Pancreas (tissue), 10 donors: ENCODE data around the gene ZBTB6. TPM values are rescaled to one million over a fixed set of nuclear protein-coding genes. Genes with fewer than 3 reads are reported as not detected.

Experiments used
- ATAC-seq, 4 donors: fragments of 200-7000 bp; cut with Tn5 transposase; one replicate each; pipeline versions ENCODE4 v1.8.0 to v1.9.1; 2020; ENCODE audit warnings: mild to moderate bottlenecking in 4 of 4, moderate library complexity in 4 of 4
- DNase-seq, 6 donors: peaks; one replicate each; pipeline ENCODE4 v3.0.0-alpha.2; 2020
- FAIRE-seq: peaks from 2 replicates; lab custom pipeline; 2012; peaks lifted over from hg19 to GRCh38; lab: Jason Lieb, UNC
- H3K27ac ChIP-seq, 4 donors: fragments of 200-600 bp; sonication (generic); 1 replicate in 3 of 4; 2 replicates in 1 of 4; pipeline versions ENCODE4 v1.5.0 to v1.8.0; 2020
- H3K27me3 ChIP-seq, 4 donors: fragments of 200-600 bp; one replicate each; pipeline ENCODE4 v1.8.0; 2021
- H3K36me3 ChIP-seq, 3 donors: fragments of 200-600 bp; sonication (generic) in 1 of 3; one replicate each; pipeline versions ENCODE4 v1.5.0 to v1.8.0; 2020 to 2021
- H3K4me1 ChIP-seq, 3 donors: fragments of 200-600 bp; one replicate each; pipeline ENCODE4 v1.8.0; 2021
- H3K4me3 ChIP-seq, 4 donors: fragments of 200-600 bp; sonication (generic) in 2 of 4; one replicate each; pipeline versions ENCODE4 v1.5.0 to v1.8.0; 2020 to 2021
- H3K9me3 ChIP-seq, 4 donors: fragments of 200-600 bp; one replicate each; pipeline ENCODE4 v1.8.0; 2021
- WGBS, 2 donors: extraction: QIAGEN DNeasy Blood & Tissue Kit; methylation state at CpG; one replicate each; pipeline ENCODE4 v1.1.7; 2013; 5-methylcytosine and 5-hydroxymethylcytosine counted together
- intact Hi-C, 3 donors: fragments of 100-400 bp; cut with DNase I; formaldehyde crosslinking; loops; one replicate each; pipeline versions ENCODE4 v1.11.1 to v1.14.2; 2022
- polyA plus RNA-seq, 2 donors: library from polyadenylated mRNA; stranded (reverse); fragments of 200-250 nt; gene quantifications; one replicate each; pipeline ENCODE4 v1.2.3, GENCODE V29; 2013
- total RNA-seq, 6 donors: library from RNA; stranded (reverse); fragmentation: NEBNext Ultra II Directional in 4 of 6; extraction: Animal tissue kit (Norgen Biotek cat#: 25700) in 4 of 6; gene quantifications; one replicate each; pipeline versions ENCODE4 v1.2.1 to v1.2.4, GENCODE V29; 2021 to 2023
- TF ChIP-seq, protein P1 (sequence below), 4 donors: fragments of 200-600 bp; sonication (generic) in 3 of 4; IDR thresholded peaks; one replicate each; pipeline versions ENCODE4 v1.5.0 to v1.8.0; 2021; ENCODE audit warnings: antibody characterized with exemption in 4 of 4
- donor health status: healthy with polysubstance abuse.
- donor health status: DM: no; HTN: no; CAD: no; lungs with moderate emphysema.
- donor health status: DM: no; HTN: no; CAD: no.
- donor health status: control.
- donor health status: control.
- donor health status: Bipolar disorder and iron deficiency.
- donor health status: DM: yes; HTN: yes; CAD: no.
- donor health status: DM: no; HTN: no; CAD: no.
- donor health status: DM: no; HTN: no; CAD: no.
- donor health status: DM: yes; HTN: yes; CAD: no.

ZBTB6 gene
- total and polyA plus RNA-seq, 8 donors = 0.87 to 5.3 (median 3.1) TPM

DNA sequence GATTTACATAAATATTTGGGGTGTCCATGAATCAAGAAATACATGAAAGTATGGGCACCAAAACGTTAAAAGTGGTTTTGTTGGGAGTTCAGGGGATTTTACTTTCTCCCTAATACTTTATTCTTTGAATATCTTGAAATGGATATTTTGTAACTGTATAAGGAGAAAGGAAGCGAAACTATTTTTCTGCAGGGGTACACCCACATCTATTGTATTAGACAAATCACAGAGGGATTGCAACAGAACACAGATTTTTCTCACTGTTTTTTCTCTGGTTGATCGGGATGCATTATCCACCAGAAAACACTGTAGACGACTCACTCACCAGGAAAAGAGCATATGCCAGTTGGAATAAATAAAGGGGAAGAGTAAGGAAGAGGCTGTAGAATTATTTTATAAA is 26.5 kb upstream of the ZBTB6 start:
- Histone ChIP-seq H3K9me3 (no peaks in the 10 kb centered on the region), H3K4me1 (peaks cover 0 to 12% (median 11%) of the 10 kb centered on the region in 3 donors), H3K4me3 (no peak overlapping the region), H3K36me3 (peaks cover 0 to 10% (median 0%) of the 10 kb centered on the region in 3 donors), H3K27me3 (no peaks in the 10 kb centered on the region), H3K27ac (no peak overlapping the region)
- WGBS, 2 donors = 88 to 90% methylated on average over 4 of the region's 4 CpGs
- TF ChIP-seq, protein P1, sequence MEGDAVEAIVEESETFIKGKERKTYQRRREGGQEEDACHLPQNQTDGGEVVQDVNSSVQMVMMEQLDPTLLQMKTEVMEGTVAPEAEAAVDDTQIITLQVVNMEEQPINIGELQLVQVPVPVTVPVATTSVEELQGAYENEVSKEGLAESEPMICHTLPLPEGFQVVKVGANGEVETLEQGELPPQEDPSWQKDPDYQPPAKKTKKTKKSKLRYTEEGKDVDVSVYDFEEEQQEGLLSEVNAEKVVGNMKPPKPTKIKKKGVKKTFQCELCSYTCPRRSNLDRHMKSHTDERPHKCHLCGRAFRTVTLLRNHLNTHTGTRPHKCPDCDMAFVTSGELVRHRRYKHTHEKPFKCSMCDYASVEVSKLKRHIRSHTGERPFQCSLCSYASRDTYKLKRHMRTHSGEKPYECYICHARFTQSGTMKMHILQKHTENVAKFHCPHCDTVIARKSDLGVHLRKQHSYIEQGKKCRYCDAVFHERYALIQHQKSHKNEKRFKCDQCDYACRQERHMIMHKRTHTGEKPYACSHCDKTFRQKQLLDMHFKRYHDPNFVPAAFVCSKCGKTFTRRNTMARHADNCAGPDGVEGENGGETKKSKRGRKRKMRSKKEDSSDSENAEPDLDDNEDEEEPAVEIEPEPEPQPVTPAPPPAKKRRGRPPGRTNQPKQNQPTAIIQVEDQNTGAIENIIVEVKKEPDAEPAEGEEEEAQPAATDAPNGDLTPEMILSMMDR (IDR thresholded peaks at IDR 0.05) = no peak
- FAIRE-seq (no peak), ATAC-seq (no peak), DNase-seq (no peak)
- intact Hi-C loops = no loop called here

DNA sequence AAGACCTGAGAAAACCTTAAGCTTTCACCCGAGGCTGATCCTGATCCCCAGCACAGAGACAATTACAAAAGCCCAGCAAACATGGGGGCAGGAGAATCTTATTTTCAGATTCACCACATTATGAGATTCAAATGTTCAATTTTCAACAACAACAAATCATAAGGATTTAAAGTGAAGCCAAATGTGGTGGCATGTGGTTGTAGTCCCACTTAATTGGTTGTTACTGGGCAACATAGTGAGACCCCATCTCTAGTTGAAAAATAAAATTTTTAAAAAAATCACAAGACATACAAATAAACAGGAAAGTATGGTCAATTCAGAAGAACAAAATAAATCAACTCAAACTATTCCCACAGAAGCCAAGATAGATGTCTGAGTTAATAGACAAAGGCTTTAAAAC is 23.8 kb upstream of the ZBTB6 start:
- intact Hi-C loops = no loop called here
- FAIRE-seq (no peak), DNase-seq (no peak), ATAC-seq (no peak)
- Histone ChIP-seq H3K36me3 (peaks cover 0 to 10% (median 0%) of the 10 kb centered on the region in 3 donors), H3K4me1 (peaks cover 0 to 13% (median 12%) of the 10 kb centered on the region in 3 donors), H3K27me3 (no peaks in the 10 kb centered on the region), H3K9me3 (no peaks in the 10 kb centered on the region), H3K27ac (no peak overlapping the region), H3K4me3 (no peak overlapping the region)
- TF ChIP-seq, protein P1 (IDR thresholded peaks at IDR 0.05) = no peak
- 30 to 55% methylated on average over 1 of the region's 1 CpG for WGBS, 2 donors

DNA sequence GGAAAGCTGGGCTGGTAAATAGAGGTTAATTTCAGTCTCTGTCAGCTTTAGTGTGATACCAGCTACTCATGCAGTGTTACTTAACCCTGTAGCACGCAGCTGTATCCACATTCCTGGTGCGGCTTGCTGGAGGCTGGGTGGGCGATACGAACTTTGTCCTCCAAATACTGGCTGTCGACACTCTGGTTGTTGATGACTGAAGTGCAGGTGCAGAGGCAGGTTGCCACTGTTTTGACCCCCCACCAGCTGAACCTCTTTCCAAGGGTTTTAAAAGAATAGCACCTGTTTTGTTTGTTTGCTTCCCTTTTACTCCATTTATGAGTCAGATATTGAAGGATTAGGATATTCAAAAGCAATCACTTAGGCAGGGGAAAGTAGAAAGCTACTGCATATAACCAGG is 23.3 kb upstream of the ZBTB6 start:
- Histone ChIP-seq H3K4me1 (peaks cover 0 to 12% (median 12%) of the 10 kb centered on the region in 3 donors), H3K9me3 (no peaks in the 10 kb centered on the region), H3K27ac (no peak overlapping the region), H3K36me3 (peaks cover 0 to 10% (median 0%) of the 10 kb centered on the region in 3 donors), H3K4me3 (no peak overlapping the region), H3K27me3 (no peaks in the 10 kb centered on the region)
- DNase-seq (no peak), FAIRE-seq (no peak), ATAC-seq (no peak)
- intact Hi-C loops = no loop called here
- 87 to 91% methylated on average over 5 of the region's 5 CpGs for WGBS, 2 donors
- TF ChIP-seq, protein P1 (IDR thresholded peaks at IDR 0.05) = no peak

DNA sequence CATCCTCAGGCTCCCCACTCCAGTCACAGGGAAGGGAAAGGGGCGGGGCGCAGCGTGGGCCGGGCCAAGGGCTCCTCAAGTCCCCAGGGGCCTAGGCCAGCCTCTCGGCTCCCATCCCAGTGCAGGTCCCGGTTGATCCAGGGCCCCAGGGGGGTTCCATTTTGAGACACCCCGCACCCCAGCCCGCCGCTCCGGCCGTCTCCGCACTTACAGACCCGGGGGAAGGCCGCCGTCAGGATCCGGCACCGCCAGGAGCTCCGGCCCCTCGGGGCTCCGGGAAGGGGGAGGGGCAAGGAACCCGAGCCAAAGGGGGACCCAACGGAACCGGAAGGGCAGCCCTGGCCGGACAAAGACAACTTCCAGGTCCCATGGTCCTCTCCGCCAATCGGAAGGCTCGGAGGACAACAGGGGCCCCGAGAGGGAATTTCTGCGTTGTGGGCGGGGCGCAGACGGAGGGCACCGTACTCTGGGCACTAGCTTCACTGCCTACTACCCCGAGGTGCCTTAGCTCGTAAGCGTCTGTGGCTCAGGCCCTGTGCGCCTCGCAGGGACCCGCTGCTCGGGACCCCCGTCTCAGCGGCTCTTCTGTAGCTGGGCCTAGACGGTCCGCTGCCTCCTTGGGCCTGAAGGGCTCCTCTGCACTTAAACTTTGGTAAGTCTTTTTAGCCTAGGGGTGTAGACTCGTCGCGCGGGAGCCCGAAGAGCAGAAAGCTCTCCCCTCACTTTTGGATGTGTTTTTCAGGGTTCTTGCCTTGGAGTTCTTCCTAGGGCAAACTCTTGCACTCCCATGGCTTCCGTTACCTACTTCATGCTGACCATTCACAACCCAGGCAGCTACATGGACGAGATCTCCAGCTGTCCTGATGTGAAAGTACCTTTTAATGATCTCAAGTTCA is 18.4 kb upstream of the ZBTB6 start, which contains the start of gene ZBTB26:
ZBTB26 (minus strand) TSS at position 287 of the 896 bp plus-strand sequence. CDS start 11,578 bp downstream, outside the sequence.
- peaks cover 0 to 26% (median 22%) of the 10 kb centered on the region in 3 donors for H3K4me1 ChIP-seq
- FAIRE-seq (no peak), DNase-seq (peak; percentile 90 to 96 (median 94)), ATAC-seq (peak; percentile 99 to 100 (median 100))
- intact Hi-C loops = no loop called here
- H3K36me3 ChIP-seq = peaks cover 0 to 3% (median 0%) of the 10 kb centered on the region in 3 donors
- 0% methylated on average over 48 to 51 of the region's 51 CpGs for WGBS, 2 donors
- no peaks in the 10 kb centered on the region for H3K9me3 ChIP-seq
- TF ChIP-seq, protein P1 (IDR thresholded peaks at IDR 0.05) = no peak
- H3K27me3 ChIP-seq = no peaks in the 10 kb centered on the region
- H3K4me3 ChIP-seq = peak within 1 kb of the TSS; percentile 72 to 96 (median 82)
- peak within 1 kb of the TSS; percentile 31 to 70 (median 60) for H3K27ac ChIP-seq
